Measurements from ENCODE around the gene ZNF24.

DNA sequence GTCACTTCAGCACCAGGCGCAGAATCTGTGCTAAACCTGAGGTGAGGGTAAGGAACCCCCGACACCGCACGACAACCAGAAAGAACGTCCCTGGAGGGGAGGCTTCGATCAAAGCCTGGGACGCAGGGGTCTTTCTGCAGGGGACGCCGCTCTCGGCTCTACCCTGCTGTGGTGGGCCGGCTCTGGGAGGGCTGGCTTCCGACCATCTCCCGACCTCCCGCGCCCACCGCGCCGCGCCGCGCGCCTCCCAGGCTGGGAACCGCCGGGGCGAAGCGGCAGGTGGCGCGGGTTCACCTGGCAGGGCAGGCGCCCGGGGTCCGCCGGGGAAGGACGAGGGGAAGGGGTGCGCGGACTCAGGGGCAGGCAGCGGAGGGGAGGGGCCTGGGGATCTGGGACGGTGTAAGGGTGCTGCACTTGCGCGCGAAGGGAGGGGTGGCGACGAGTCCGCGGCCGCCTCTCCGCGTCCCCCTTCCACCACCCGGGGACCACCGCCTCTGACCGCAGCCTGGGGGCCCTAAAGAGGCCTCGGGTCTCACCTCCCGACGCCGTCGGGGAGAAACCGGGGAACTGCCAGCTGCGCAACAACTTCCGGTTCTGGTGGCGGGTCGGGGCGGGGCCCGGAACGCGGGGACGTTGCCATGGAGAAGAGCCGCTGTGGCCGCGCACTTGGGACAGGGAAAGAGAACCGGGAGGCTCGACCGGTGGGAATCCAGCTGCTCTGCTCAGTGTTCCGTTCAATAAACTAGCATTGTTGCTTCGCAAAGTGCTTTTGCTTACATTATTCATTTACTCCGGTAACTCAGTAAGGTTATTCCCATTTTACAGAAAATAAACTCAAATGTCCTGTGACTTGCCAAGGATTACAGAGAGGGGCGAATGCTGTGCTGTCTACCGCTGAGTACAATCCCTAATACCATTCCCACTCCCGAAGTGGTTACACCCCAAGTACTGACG, 32.8 kb upstream of the ZNF24 start, which contains the start of gene ZNF396:
- no peak for TF ChIP-seq POLR2A (IDR thresholded peaks at IDR 0.05)
- TF ChIP-seq, protein P1, sequence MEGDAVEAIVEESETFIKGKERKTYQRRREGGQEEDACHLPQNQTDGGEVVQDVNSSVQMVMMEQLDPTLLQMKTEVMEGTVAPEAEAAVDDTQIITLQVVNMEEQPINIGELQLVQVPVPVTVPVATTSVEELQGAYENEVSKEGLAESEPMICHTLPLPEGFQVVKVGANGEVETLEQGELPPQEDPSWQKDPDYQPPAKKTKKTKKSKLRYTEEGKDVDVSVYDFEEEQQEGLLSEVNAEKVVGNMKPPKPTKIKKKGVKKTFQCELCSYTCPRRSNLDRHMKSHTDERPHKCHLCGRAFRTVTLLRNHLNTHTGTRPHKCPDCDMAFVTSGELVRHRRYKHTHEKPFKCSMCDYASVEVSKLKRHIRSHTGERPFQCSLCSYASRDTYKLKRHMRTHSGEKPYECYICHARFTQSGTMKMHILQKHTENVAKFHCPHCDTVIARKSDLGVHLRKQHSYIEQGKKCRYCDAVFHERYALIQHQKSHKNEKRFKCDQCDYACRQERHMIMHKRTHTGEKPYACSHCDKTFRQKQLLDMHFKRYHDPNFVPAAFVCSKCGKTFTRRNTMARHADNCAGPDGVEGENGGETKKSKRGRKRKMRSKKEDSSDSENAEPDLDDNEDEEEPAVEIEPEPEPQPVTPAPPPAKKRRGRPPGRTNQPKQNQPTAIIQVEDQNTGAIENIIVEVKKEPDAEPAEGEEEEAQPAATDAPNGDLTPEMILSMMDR (IDR thresholded peaks at IDR 0.05 in 4 of 5, conservative IDR thresholded peaks at IDR 0.05 in 1 of 5), result no peak
